SIG-M5 treated with dmso at 0.1 percent for 504 hours (cell line): Measurements from ENCODE around the gene ANAPC4.

Experiments
- DNase-seq: peaks from one replicate; lab custom pipeline; 2025; ENCODE audit not compliant: unreplicated experiment; lab: John Stamatoyannopoulos, UW

ANAPC4 gene

GRCh38 chr4:25430630-25431029, 53.6 kb downstream of the ANAPC4 start:
- DNase-seq, result no peak

- DNase-seq, result no peak
Observed at GRCh38 chr4:25433966-25434827, 57.1 kb downstream of the ANAPC4 start.

GRCh38 chr4:25437926-25438325, 60.9 kb downstream of the ANAPC4 start:
- DNase-seq, result no peak

GRCh38 chr4:25439918-25440477, 62.9 kb downstream of the ANAPC4 start:
- DNase-seq, result peak; percentile 70

GRCh38 chr4:25440478-25441030, 63.5 kb downstream of the ANAPC4 start:
- DNase-seq, result no peak

GRCh38 chr4:25441519-25442117, 64.6 kb downstream of the ANAPC4 start:
- DNase-seq, result peak; percentile 48

- no peak for DNase-seq
Observed at GRCh38 chr4:25442863-25443307, 65.8 kb downstream of the ANAPC4 start.

GRCh38 chr4:25443851-25444250, 66.8 kb downstream of the ANAPC4 start:
- DNase-seq, result no peak

GRCh38 chr4:25446611-25447010, 69.5 kb downstream of the ANAPC4 start:
- DNase-seq, result no peak

GRCh38 chr4:25448379-25449109, 71.5 kb downstream of the ANAPC4 start:
- DNase-seq, result no peak

- DNase-seq, result no peak
Observed at GRCh38 chr4:25449270-25449669, 72.2 kb downstream of the ANAPC4 start.

GRCh38 chr4:25449688-25450087, 72.6 kb downstream of the ANAPC4 start:
- no peak for DNase-seq

- DNase-seq, result no peak
Observed at GRCh38 chr4:25450491-25450901, 73.4 kb downstream of the ANAPC4 start.

- no peak for DNase-seq
Observed at GRCh38 chr4:25451676-25452075, 74.6 kb downstream of the ANAPC4 start.

GRCh38 chr4:25452081-25452480, 75.0 kb downstream of the ANAPC4 start:
- DNase-seq, result no peak

GRCh38 chr4:25454476-25454875, 77.4 kb downstream of the ANAPC4 start:
- no peak for DNase-seq

GRCh38 chr4:25457053-25457715, 80.1 kb downstream of the ANAPC4 start:
- DNase-seq, result peak; percentile 9

- DNase-seq, result no peak
Observed at GRCh38 chr4:25466966-25467697, 90.1 kb downstream of the ANAPC4 start.

GRCh38 chr4:25467843-25468242, 90.8 kb downstream of the ANAPC4 start:
- DNase-seq, result no peak
